H1 (cell line): Measurements from ENCODE around the gene CCL1. TPM values are rescaled to one million over a fixed set of nuclear protein-coding genes. Genes with fewer than 3 reads are reported as not detected.

Source experiments
- CTCF ChIA-PET: fragments of 300-600 bp; sonication (Branson Sonifier 250); formaldehyde crosslinking; loops from one replicate; lab custom pipeline; 2021; ENCODE audit not compliant: partially characterized antibody; lab: Charles Lee
- POLR2A ChIA-PET: fragments of 300-600 bp; sonication (Branson Sonifier 250); formaldehyde crosslinking; loops from one replicate; lab custom pipeline; 2021; ENCODE audit warnings: inconsistent platforms; ENCODE audit not compliant: partially characterized antibody; lab: Charles Lee
- DNase-seq, 2 experiments: peaks; one replicate each; pipeline versions ENCODE4 v3.0.0 to v3.0.0-alpha.2; 2010 to 2022; ENCODE audit warnings: low spot score in 2 of 2, low read depth in 1 of 2, mixed read lengths in 1 of 2
- FAIRE-seq: peaks from 2 replicates; lab custom pipeline; 2011; peaks lifted over from hg19 to GRCh38; lab: Jason Lieb, UNC
- H2AFZ ChIP-seq: 2 replicates; pipeline ENCODE4 v1.8.1; 2012; ENCODE audit warnings: low read length, inconsistent platforms
- H2AK5ac ChIP-seq: 2 replicates; pipeline ENCODE4 v1.6.1; 2013; ENCODE audit warnings: low read depth, low read length
- H2BK120ac ChIP-seq: replicated peaks from 2 replicates; pipeline ENCODE3; 2013; ENCODE audit warnings: low read depth, low read length, inconsistent platforms
- H2BK12ac ChIP-seq: 2 replicates; pipeline ENCODE4 v1.6.1; 2013; ENCODE audit warnings: low read depth, low read length
- H2BK15ac ChIP-seq: 2 replicates; pipeline ENCODE4 v1.6.1; 2013; ENCODE audit warnings: low read length
- H2BK20ac ChIP-seq: 2 replicates; pipeline ENCODE4 v1.6.1; 2013; ENCODE audit warnings: low read length
- H2BK5ac ChIP-seq: 2 replicates; pipeline ENCODE4 v1.6.1; 2013; ENCODE audit warnings: low read depth, low read length
- H3K14ac ChIP-seq: 2 replicates; pipeline ENCODE4 v1.6.1; 2013; ENCODE audit warnings: inconsistent platforms; ENCODE audit not compliant: insufficient read length
- H3K18ac ChIP-seq: 2 replicates; pipeline ENCODE4 v1.6.1; 2013; ENCODE audit warnings: low read length; ENCODE audit errors: extremely low read depth
- H3K23ac ChIP-seq: 2 replicates; pipeline ENCODE4 v1.6.1; 2013; ENCODE audit warnings: inconsistent platforms; ENCODE audit not compliant: insufficient read length
- H3K23me2 ChIP-seq: 2 replicates; pipeline ENCODE4 v1.6.1; 2013; ENCODE audit warnings: low read depth, low read length
- H3K27ac ChIP-seq: 2 replicates; pipeline ENCODE4 v1.6.1; 2011; ENCODE audit warnings: low read depth, low read length, inconsistent platforms
- H3K27me3 ChIP-seq, 4 experiments: replicated peaks in 1 of 4; 1 replicate in 1 of 4; 2 replicates in 3 of 4; pipeline versions ENCODE4 v1.6.1 to v1.8.1; 2011 to 2013; ENCODE audit warnings: low read length in 3 of 4, mild to moderate bottlenecking in 3 of 4, inconsistent platforms in 2 of 4, mixed read lengths in 2 of 4, moderate library complexity in 1 of 4; ENCODE audit not compliant: control insufficient read depth in 3 of 4, insufficient read depth in 3 of 4; ENCODE audit errors: extremely low read depth in 1 of 4
- H3K36me3 ChIP-seq, 4 experiments: 2 replicates each; pipeline versions ENCODE4 v1.6.1 to v1.8.1; 2011 to 2013; ENCODE audit warnings: mild to moderate bottlenecking in 4 of 4, low read length in 3 of 4, moderate library complexity in 2 of 4, control low read depth in 1 of 4, inconsistent platforms in 1 of 4; ENCODE audit not compliant: insufficient read depth in 4 of 4, control insufficient read depth in 2 of 4
- H3K4ac ChIP-seq: replicated peaks from 2 replicates; pipeline ENCODE3; 2013; ENCODE audit warnings: low read length, low read depth, mixed read lengths, inconsistent platforms; ENCODE audit not compliant: insufficient read length
- H3K4me1 ChIP-seq, 4 experiments: replicated peaks in 1 of 4; 1 replicate in 1 of 4; 2 replicates in 3 of 4; pipeline versions ENCODE4 v1.6.1 to v1.8.1; 2011 to 2013; ENCODE audit warnings: low read length in 3 of 4, inconsistent platforms in 2 of 4, mixed read lengths in 1 of 4; ENCODE audit not compliant: insufficient read depth in 4 of 4, control insufficient read depth in 3 of 4
- H3K4me2 ChIP-seq, 2 experiments: 2 replicates each; pipeline versions ENCODE4 v1.6.1 to v1.8.1; 2011 to 2013; ENCODE audit warnings: low read depth in 2 of 2, low read length in 2 of 2, control low read depth in 1 of 2, inconsistent platforms in 1 of 2, mild to moderate bottlenecking in 1 of 2; ENCODE audit not compliant: insufficient read depth in 1 of 2
- H3K4me3 ChIP-seq, 4 experiments: fragments of 200-600, 300-600 bp in 1 of 4; sonication (generic), shearing (Covaris generic), sonication (Bioruptor Twin) in 1 of 4; 2 replicates each; pipeline versions ENCODE4 v1.5.1 to v1.8.1; 2011 to 2016; ENCODE audit warnings: low read length in 4 of 4, low read depth in 3 of 4, control low read depth in 2 of 4, inconsistent platforms in 2 of 4, mild to moderate bottlenecking in 2 of 4, mixed read lengths in 1 of 4, moderate library complexity in 1 of 4; ENCODE audit not compliant: insufficient read depth in 2 of 4; ENCODE audit errors: extremely low read depth in 1 of 4
- H3K56ac ChIP-seq: replicated peaks from 2 replicates; pipeline ENCODE3; 2013; ENCODE audit warnings: low read depth, mild to moderate bottlenecking, mixed read lengths, low read length, inconsistent platforms; ENCODE audit not compliant: insufficient read length
- H3K79me1 ChIP-seq: 2 replicates; pipeline ENCODE4 v1.6.1; 2013; ENCODE audit warnings: low read depth, low read length, control low read depth
- H3K79me2 ChIP-seq, 2 experiments: 2 replicates each; pipeline versions ENCODE4 v1.6.1 to v1.8.1; 2012 to 2013; ENCODE audit warnings: low read length in 2 of 2, mild to moderate bottlenecking in 2 of 2, inconsistent platforms in 1 of 2; ENCODE audit not compliant: insufficient read depth in 2 of 2, control insufficient read depth in 1 of 2
- H3K9ac ChIP-seq, 4 experiments: replicated peaks in 1 of 4; 1 replicate in 1 of 4; 2 replicates in 3 of 4; pipeline versions ENCODE4 v1.6.1 to v1.8.1; 2011 to 2013; ENCODE audit warnings: low read depth in 3 of 4, low read length in 3 of 4, control low read depth in 2 of 4, mild to moderate bottlenecking in 2 of 4, moderate library complexity in 2 of 4, inconsistent platforms in 1 of 4; ENCODE audit errors: extremely low read depth in 1 of 4
- H3K9me3 ChIP-seq, 2 experiments: 2 replicates each; pipeline versions ENCODE4 v1.6.1 to v1.8.1; 2012 to 2013; ENCODE audit warnings: mild to moderate bottlenecking in 2 of 2, moderate library complexity in 2 of 2, control low read depth in 1 of 2, inconsistent platforms in 1 of 2, low read depth in 1 of 2, low read length in 1 of 2, mixed read lengths in 1 of 2; ENCODE audit not compliant: insufficient read depth in 2 of 2
- H4K20me1 ChIP-seq, 2 experiments: replicated peaks in 1 of 2; 2 replicates each; pipeline versions ENCODE3 to v1.8.1; 2011 to 2013; ENCODE audit warnings: inconsistent platforms in 2 of 2, low read length in 2 of 2, mild to moderate bottlenecking in 1 of 2; ENCODE audit not compliant: insufficient read depth in 2 of 2, control insufficient read depth in 1 of 2
- H4K5ac ChIP-seq: 2 replicates; pipeline ENCODE4 v1.6.1; 2013; ENCODE audit warnings: low read length, low read depth, mixed read lengths, inconsistent platforms; ENCODE audit not compliant: insufficient read length
- H4K8ac ChIP-seq: 2 replicates; pipeline ENCODE4 v1.8.0; 2013; ENCODE audit warnings: mild to moderate bottlenecking, moderate library complexity, low read length, inconsistent platforms; ENCODE audit not compliant: insufficient read depth; ENCODE audit errors: extremely low read depth
- H4K91ac ChIP-seq: replicated peaks from 2 replicates; pipeline ENCODE3; 2013; ENCODE audit warnings: low read length, mixed read lengths, inconsistent platforms; ENCODE audit not compliant: insufficient read length
- ASH2L ChIP-seq: fragments of 200-600, 300-600 bp; sonication (generic); IDR thresholded peaks from one replicate; pipeline ENCODE4 v1.7.1; 2017; ENCODE audit warnings: low read length
- CHD2 ChIP-seq: IDR thresholded peaks from 2 replicates; pipeline ENCODE4 v1.6.1; 2012; ENCODE audit warnings: low read length, improper control_type of control experiment
- CTBP2 ChIP-seq: IDR thresholded peaks from 2 replicates; pipeline ENCODE4 v1.7.0; 2011; ENCODE audit warnings: borderline replicate concordance, mild to moderate bottlenecking, moderate library complexity, mixed read lengths, low read length; ENCODE audit not compliant: insufficient read depth, insufficient read length
- HDAC6 ChIP-seq: IDR thresholded peaks from one replicate; pipeline ENCODE4 v1.7.1; 2012; ENCODE audit warnings: low read depth, mild to moderate bottlenecking, inconsistent platforms, low read length, moderate library complexity
- JUN ChIP-seq: IDR thresholded peaks from 2 replicates; pipeline ENCODE4 v1.6.1; 2011; ENCODE audit warnings: low read depth, mild to moderate bottlenecking, improper control_type of control experiment, low read length
- PHF8 ChIP-seq: fragments of 200-600 bp; sonication (generic); conservative IDR thresholded peaks from 2 replicates; pipeline ENCODE4 v1.7.1; 2012; ENCODE audit warnings: low read depth, mild to moderate bottlenecking, inconsistent platforms, low read length, moderate library complexity
- RBBP5 ChIP-seq: IDR thresholded peaks from 2 replicates; pipeline ENCODE4 v1.7.1; 2012; ENCODE audit warnings: low read depth, mild to moderate bottlenecking, inconsistent platforms, low read length, moderate library complexity, borderline replicate concordance
- SAP30 ChIP-seq: fragments of 300-600 bp; sonication (generic); IDR thresholded peaks from 2 replicates; pipeline ENCODE4 v1.7.1; 2012; ENCODE audit warnings: low read length, moderate library complexity, mild to moderate bottlenecking, inconsistent platforms; ENCODE audit not compliant: insufficient read depth, insufficient replicate concordance
- TAF1 ChIP-seq: IDR thresholded peaks from 2 replicates; pipeline ENCODE4 v1.6.1; 2011; ENCODE audit warnings: mild to moderate bottlenecking, low read depth, low read length
- YY1 ChIP-seq: IDR thresholded peaks from 2 replicates; pipeline ENCODE4 v1.6.1; 2011; ENCODE audit warnings: low read depth, mild to moderate bottlenecking, low read length
- ZNF274 ChIP-seq: IDR thresholded peaks from 2 replicates; pipeline ENCODE4 v1.7.0; 2012; ENCODE audit warnings: low read length, borderline replicate concordance; ENCODE audit errors: extremely low read depth
- WGBS, 2 experiments: shearing (Covaris generic) in 1 of 2; methylation state at CpG; one replicate each; pipeline versions ENCODE4 v1.1.6 to v1.1.7; 2013 to 2015; ENCODE audit warnings: low lambda C conversion rate in 2 of 2, mixed read lengths in 2 of 2, inconsistent platforms in 1 of 2, low coverage in 1 of 2, missing lambda C conversion rate in 1 of 2; ENCODE audit not compliant: insufficient replicate concordance in 2 of 2, insufficient coverage in 1 of 2, insufficient read length in 1 of 2; ENCODE audit errors: extremely low coverage in 1 of 2, missing lambda C conversion rate in 1 of 2; 5-methylcytosine and 5-hydroxymethylcytosine counted together
- polyA plus RNA-seq, 7 experiments: library from polyadenylated mRNA; depleted of rRNA in 3 of 7; stranded (reverse) in 5 of 7; unstranded in 2 of 7; fragments of >200 nt in 5 of 7; fragments of 200-250 nt in 2 of 7; gene quantifications; 1 replicate in 5 of 7; 2 replicates in 1 of 7; 4 replicates in 1 of 7; pipeline versions ENCODE4 v1.2.1 to v1.2.3, GENCODE V29; 2011 to 2013; ENCODE audit warnings: missing spikeins in 2 of 7, mixed read lengths in 2 of 7
- total RNA-seq: library from RNA; stranded (reverse); fragmentation: NEBNext Ultra II Directional; extraction: Animal tissue kit (Norgen Biotek cat#: 25700); gene quantifications from 2 replicates; pipeline ENCODE4 v1.2.1, GENCODE V29; 2021

CCL1 gene
- total and polyA plus RNA-seq, 2 of the 8 experiments (the other 6 are each of a cell fraction or from before 2014, with no cell fraction given) = not detected

GRCh38 chr17:34384822-34385605, 22.0 kb upstream of the CCL1 start:
- H3K9me3 ChIP-seq = no peaks in the 10 kb centered on the region
- DNase-seq (no peak), FAIRE-seq (no peak)
- no peaks in the 10 kb centered on the region for H4K20me1 ChIP-seq
- H4K5ac ChIP-seq = no peak overlapping the region
- no peak overlapping the region for H4K91ac ChIP-seq
- H3K23me2 ChIP-seq = no peaks in the 10 kb centered on the region
- H3K36me3 ChIP-seq = no peaks in the 10 kb centered on the region
- ChIA-PET CTCF (interaction anchor here (1.2 to 4.3 kb wide), 4 partner anchors 20 to 68 kb away, joined by 3 to 30 read pairs (median 3); partner anchors contain the start of gene CCL1), POLR2A (interaction anchor here (1.0 kb wide), 1 partner anchor 10 kb away, joined by 3 read pairs; no protein-coding TSS in a partner anchor)
- H2BK120ac ChIP-seq = no peak overlapping the region
- no peak overlapping the region for H2AK5ac ChIP-seq
- WGBS, 2 experiments = 79% methylated on average over 9 of the region's 9 CpGs; no CpG with 5 or more reads in 1 of the 2 experiments
- H2BK15ac ChIP-seq = no peak overlapping the region
- H2BK20ac ChIP-seq = no peak overlapping the region
- H2BK12ac ChIP-seq = no peak overlapping the region
- no peak overlapping the region for H4K8ac ChIP-seq
- no peak overlapping the region for H3K4me3 ChIP-seq
- H3K23ac ChIP-seq = no peak overlapping the region
- no peak overlapping the region for H3K14ac ChIP-seq
- H3K56ac ChIP-seq = no peak overlapping the region
- no peaks in the 10 kb centered on the region for H3K79me1 ChIP-seq
- no peaks in the 10 kb centered on the region; a peak in 1 of 7 replicates for H3K27me3 ChIP-seq
- no peak for TF ChIP-seq SAP30
- TF ChIP-seq ASH2L = no peak
- TF ChIP-seq TAF1 = no peak
- TF ChIP-seq RBBP5 = no peak
- TF ChIP-seq HDAC6 = no peak
- TF ChIP-seq YY1 = no peak
- TF ChIP-seq CTBP2 = no peak
- no peak for TF ChIP-seq CHD2
- TF ChIP-seq PHF8 = no peak
- no peak for TF ChIP-seq JUN
- TF ChIP-seq ZNF274 = no peak
- no peak overlapping the region for H3K18ac ChIP-seq
- no peak overlapping the region for H3K4me2 ChIP-seq
- no peak overlapping the region for H3K27ac ChIP-seq
- no peak overlapping the region for H3K9ac ChIP-seq
- H3K4me1 ChIP-seq = no peaks in the 10 kb centered on the region
- H2AFZ ChIP-seq = no peak overlapping the region
- H3K4ac ChIP-seq = no peak overlapping the region
- H3K79me2 ChIP-seq = no peaks in the 10 kb centered on the region
- no peak overlapping the region for H2BK5ac ChIP-seq
